Islet of Langerhans (tissue), 1 donor: ENCODE results near the gene CMTM4.
"Not testable (repeated sequence)": the region's sequence is repeated elsewhere in the genome, so short reads cannot be mapped to it uniquely, and the experiment has no call there.

ENCODE experiments used
- FAIRE-seq: peaks from one replicate; lab custom pipeline; 2011; peaks lifted over from hg19 to GRCh38; lab: Jason Lieb, UNC

Gene CMTM4

GRCh38 chr16:66616169-66616568, 80.4 kb downstream of the CMTM4 start:
- no peak for FAIRE-seq

GRCh38 chr16:66614161-66614802, 82.3 kb downstream of the CMTM4 start:
- no peak for FAIRE-seq

- no peak for FAIRE-seq
These were observed 84.1 kb downstream of the CMTM4 start for GRCh38 chr16:66612422-66612821.

GRCh38 chr16:66611911-66612310, 84.6 kb downstream of the CMTM4 start:
- FAIRE-seq: not testable (repeated sequence)

- no peak for FAIRE-seq
These were observed 86.3 kb downstream of the CMTM4 start for GRCh38 chr16:66610111-66610820.

GRCh38 chr16:66609139-66609510, 87.4 kb downstream of the CMTM4 start:
- no peak for FAIRE-seq

GRCh38 chr16:66608241-66609138, 88.1 kb downstream of the CMTM4 start:
- FAIRE-seq: no peak

- FAIRE-seq: no peak
These were observed 90.4 kb downstream of the CMTM4 start for GRCh38 chr16:66605979-66606751.

- FAIRE-seq: no peak
These were observed 91.2 kb downstream of the CMTM4 start for GRCh38 chr16:66605177-66605978.

- FAIRE-seq: no peak
These were observed 92.0 kb downstream of the CMTM4 start, which contains the start of gene CMTM3 for GRCh38 chr16:66604376-66605176. Gene CMTM3 (plus strand): TSS chr16:66604704. CDS start chr16:66604806, 102 bp downstream.

GRCh38 chr16:66603537-66604375, 92.8 kb downstream of the CMTM4 start:
- no peak for FAIRE-seq

- no peak for FAIRE-seq
These were observed 95.1 kb downstream of the CMTM4 start for GRCh38 chr16:66601471-66601870.

GRCh38 chr16:66600477-66600876, 96.1 kb downstream of the CMTM4 start:
- no peak for FAIRE-seq

GRCh38 chr16:66599726-66600125, 96.8 kb downstream of the CMTM4 start:
- FAIRE-seq: no peak

- no peak for FAIRE-seq
These were observed 98.4 kb downstream of the CMTM4 start for GRCh38 chr16:66598111-66598510.

GRCh38 chr16:66596986-66597848, 99.3 kb downstream of the CMTM4 start:
- FAIRE-seq: no peak

GRCh38 chr16:66596559-66596958, 100.0 kb downstream of the CMTM4 start:
- not testable (repeated sequence) for FAIRE-seq

GRCh38 chr16:66594739-66595138, 101.8 kb downstream of the CMTM4 start:
- no peak for FAIRE-seq
